Karpas-422 (cell line): Measurements from ENCODE around the gene ZC2HC1B. TPM values are rescaled to one million over a fixed set of nuclear protein-coding genes. Genes with fewer than 3 reads are reported as not detected.

Experiments
- DNase-seq: peaks from one replicate; pipeline ENCODE4 v3.0.0-alpha.2; 2015
- H2AFZ ChIP-seq: fragments of 200-600 bp; sonication (generic); 2 replicates; pipeline ENCODE4 v1.6.1; 2014; ENCODE audit warnings: antibody characterized with exemption, low read length, mixed read lengths
- H3K27ac ChIP-seq: fragments of 200-600 bp; sonication (generic); 2 replicates; pipeline ENCODE4 v1.5.1; 2014; ENCODE audit warnings: mild to moderate bottlenecking, low read length, moderate library complexity
- H3K27me3 ChIP-seq: fragments of 200-600 bp; sonication (generic); 2 replicates; pipeline ENCODE4 v1.6.1; 2014; ENCODE audit warnings: low read length, mixed read lengths
- H3K36me3 ChIP-seq: fragments of 200-600 bp; sonication (generic); 2 replicates; pipeline ENCODE4 v1.6.1; 2014; ENCODE audit warnings: low read length, mixed read lengths; ENCODE audit not compliant: insufficient read depth
- H3K4me1 ChIP-seq: fragments of 200-600 bp; sonication (generic); 2 replicates; pipeline ENCODE4 v1.6.1; 2014; ENCODE audit warnings: mild to moderate bottlenecking, low read length, mixed read lengths
- H3K4me2 ChIP-seq: fragments of 200-600 bp; sonication (generic); 2 replicates; pipeline ENCODE4 v1.6.1; 2014; ENCODE audit warnings: low read length, low read depth, mild to moderate bottlenecking; ENCODE audit not compliant: poor library complexity, severe bottlenecking
- H3K4me3 ChIP-seq: fragments of 200-600 bp; sonication (generic); 2 replicates; pipeline ENCODE4 v1.5.1; 2014; ENCODE audit warnings: mild to moderate bottlenecking, antibody characterized with exemption, low read length, mixed read lengths
- H3K79me2 ChIP-seq: fragments of 200-600 bp; sonication (generic); 2 replicates; pipeline ENCODE4 v1.6.1; 2014; ENCODE audit warnings: mild to moderate bottlenecking, low read length, mixed read lengths
- H3K9ac ChIP-seq: fragments of 200-600 bp; sonication (generic); 2 replicates; pipeline ENCODE4 v1.6.0; 2014; ENCODE audit warnings: low read length
- H3K9me2 ChIP-seq: fragments of 200-600 bp; sonication (generic), shearing (Covaris generic); replicated peaks from 2 replicates; pipeline ENCODE4 v1.6.0; 2014; ENCODE audit warnings: mild to moderate bottlenecking, low read length, moderate library complexity; ENCODE audit not compliant: insufficient read depth
- H3K9me3 ChIP-seq: fragments of 300-700, 200-600 bp; sonication (generic); 2 replicates; pipeline ENCODE4 v1.6.1; 2014; ENCODE audit warnings: low read length, mixed read lengths
- H4K20me1 ChIP-seq: fragments of 200-600 bp; sonication (generic); 2 replicates; pipeline ENCODE4 v1.6.1; 2014; ENCODE audit warnings: mild to moderate bottlenecking, antibody characterized with exemption, low read length, low read depth; ENCODE audit not compliant: insufficient read depth
- total RNA-seq: library from RNA; depleted of rRNA; stranded (reverse); fragments of >200 nt; shearing (Covaris generic); gene quantifications from 2 replicates; pipeline ENCODE4 v1.2.3, GENCODE V29; 2014; ENCODE audit warnings: low replicate concordance; rRNA removed

ZC2HC1B gene, protein sequence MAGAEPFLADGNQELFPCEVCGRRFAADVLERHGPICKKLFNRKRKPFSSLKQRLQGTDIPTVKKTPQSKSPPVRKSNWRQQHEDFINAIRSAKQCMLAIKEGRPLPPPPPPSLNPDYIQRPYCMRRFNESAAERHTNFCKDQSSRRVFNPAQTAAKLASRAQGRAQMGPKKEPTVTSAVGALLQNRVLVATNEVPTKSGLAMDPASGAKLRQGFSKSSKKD
- not detected in 2 replicates for total RNA-seq

DNA sequence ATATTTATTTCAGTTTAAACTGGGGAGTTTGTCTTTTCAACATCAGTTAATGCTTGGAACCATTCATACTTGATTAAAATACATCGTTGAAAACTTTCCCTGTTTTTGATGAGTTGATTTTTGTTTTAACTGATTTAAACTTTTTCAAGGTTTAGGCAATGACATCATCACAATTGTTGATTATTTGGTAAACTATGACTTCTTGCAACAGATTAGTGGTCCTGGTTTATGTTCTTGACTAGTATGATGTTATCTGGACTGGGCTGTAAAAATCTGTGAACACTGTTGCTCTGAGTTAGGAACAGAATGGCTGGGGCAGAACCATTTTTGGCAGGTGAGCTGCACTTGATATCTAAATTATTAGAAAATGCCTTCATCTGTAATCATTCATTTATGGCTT, at the start of gene ZC2HC1B:
Gene ZC2HC1B (plus strand): TSS at position 241 of the 400 bp plus-strand sequence. CDS start 66 bp downstream, at position 307.
- Histone ChIP-seq H3K4me3 (no peak within 1 kb of the TSS), H3K27me3 (no peaks in the 10 kb centered on the region), H4K20me1 (no peaks in the 10 kb centered on the region), H3K4me2 (no peak within 1 kb of the TSS), H3K27ac (no peak within 1 kb of the TSS), H3K9me2 (no peaks in the 10 kb centered on the region), H3K4me1 (no peaks in the 10 kb centered on the region), H3K9ac (no peak within 1 kb of the TSS), H3K9me3 (no peaks in the 10 kb centered on the region), H3K79me2 (0 out of 2 replicates have a peak, but pooled peaks cover under 1% of the 10 kb centered on the region), H2AFZ (no peak within 1 kb of the TSS), H3K36me3 (peaks cover 50% of the 10 kb centered on the region)
- DNase-seq: no peak

- Histone ChIP-seq H2AFZ (no peak overlapping the region), H3K27ac (no peak overlapping the region), H3K79me2 (no peaks in the 10 kb centered on the region), H3K4me3 (no peak overlapping the region), H3K9ac (no peak overlapping the region), H3K27me3 (no peaks in the 10 kb centered on the region), H3K4me1 (no peaks in the 10 kb centered on the region), H4K20me1 (no peaks in the 10 kb centered on the region), H3K4me2 (no peak overlapping the region), H3K9me3 (no peaks in the 10 kb centered on the region), H3K36me3 (no peaks in the 10 kb centered on the region), H3K9me2 (no peaks in the 10 kb centered on the region)
- DNase-seq: no peak
Measured at GRCh38 chr6:143817621-143818020, 46.7 kb upstream of the ZC2HC1B start.

- Histone ChIP-seq H3K27ac (no peak overlapping the region), H3K9me3 (no peaks in the 10 kb centered on the region), H3K4me2 (no peak overlapping the region), H3K4me1 (no peaks in the 10 kb centered on the region), H3K36me3 (no peaks in the 10 kb centered on the region), H3K79me2 (no peaks in the 10 kb centered on the region), H2AFZ (no peak overlapping the region), H3K27me3 (no peaks in the 10 kb centered on the region), H3K4me3 (no peak overlapping the region), H4K20me1 (no peaks in the 10 kb centered on the region), H3K9ac (no peak overlapping the region), H3K9me2 (no peaks in the 10 kb centered on the region)
- DNase-seq: no peak
Measured at GRCh38 chr6:143821359-143821758, 42.9 kb upstream of the ZC2HC1B start.

DNA sequence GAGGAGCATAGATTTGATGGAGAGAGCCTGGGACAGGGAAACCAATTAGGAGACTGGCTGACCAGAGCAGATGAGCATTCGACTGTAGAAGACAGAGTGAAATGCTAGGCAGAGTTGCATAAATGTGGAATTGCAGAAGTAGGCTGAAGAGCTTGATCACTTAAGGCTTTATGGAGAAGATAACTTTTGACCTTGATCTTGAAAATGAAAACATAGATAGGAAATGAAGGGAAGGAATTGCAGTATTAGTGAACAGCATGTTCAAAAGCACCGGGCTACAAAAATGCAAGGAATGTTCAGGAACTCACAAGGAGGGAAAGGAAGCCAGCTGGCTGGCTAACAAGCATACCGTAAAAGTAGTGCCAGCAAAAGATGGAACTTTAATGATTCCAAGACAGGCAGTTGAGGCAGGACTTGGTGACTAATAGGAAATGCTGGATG, 41.7 kb upstream of the ZC2HC1B start:
- Histone ChIP-seq H4K20me1 (no peaks in the 10 kb centered on the region), H3K4me3 (no peak overlapping the region), H2AFZ (no peak overlapping the region), H3K27ac (no peak overlapping the region), H3K9me2 (no peaks in the 10 kb centered on the region), H3K9ac (no peak overlapping the region), H3K36me3 (no peaks in the 10 kb centered on the region), H3K4me1 (no peaks in the 10 kb centered on the region), H3K9me3 (no peaks in the 10 kb centered on the region), H3K79me2 (no peaks in the 10 kb centered on the region), H3K27me3 (no peaks in the 10 kb centered on the region), H3K4me2 (no peak overlapping the region)
- no peak for DNase-seq

- Histone ChIP-seq H4K20me1 (no peaks in the 10 kb centered on the region), H3K4me1 (no peaks in the 10 kb centered on the region), H3K79me2 (no peaks in the 10 kb centered on the region), H3K4me3 (no peak overlapping the region), H3K27me3 (no peaks in the 10 kb centered on the region), H3K9me2 (no peaks in the 10 kb centered on the region), H3K9me3 (no peaks in the 10 kb centered on the region), H3K9ac (no peak overlapping the region), H2AFZ (no peak overlapping the region), H3K27ac (no peak overlapping the region), H3K4me2 (no peak overlapping the region), H3K36me3 (no peaks in the 10 kb centered on the region)
- DNase-seq: no peak
Measured at GRCh38 chr6:143823548-143823947, 40.7 kb upstream of the ZC2HC1B start.

DNA sequence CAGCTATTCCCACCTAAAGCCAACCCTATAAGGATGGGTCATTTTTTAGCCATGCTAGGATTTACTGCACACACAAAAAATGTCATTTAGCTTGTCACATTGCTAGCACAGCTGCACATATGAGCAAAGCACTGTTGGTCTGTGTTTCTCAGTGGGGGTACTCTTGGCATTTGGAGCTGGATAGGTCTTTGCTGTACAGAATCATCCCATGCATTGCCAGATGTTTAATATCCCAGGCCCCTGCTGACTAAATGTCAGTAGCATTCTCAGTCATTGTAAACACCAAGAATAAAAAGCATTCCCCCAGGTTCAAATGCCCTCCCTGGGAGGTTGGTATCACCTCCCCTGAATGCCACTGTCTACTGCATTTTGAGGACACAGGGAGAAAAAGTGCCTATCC, 35.7 kb upstream of the ZC2HC1B start:
- no peaks in the 10 kb centered on the region for H3K27me3 ChIP-seq
- no peak overlapping the region for H2AFZ ChIP-seq
- H3K36me3 ChIP-seq: no peaks in the 10 kb centered on the region
- H3K4me2 ChIP-seq: no peak overlapping the region
- H3K9ac ChIP-seq: no peak overlapping the region
- H3K9me3 ChIP-seq: no peaks in the 10 kb centered on the region
- no peaks in the 10 kb centered on the region for H3K9me2 ChIP-seq
- H3K4me3 ChIP-seq: no peak overlapping the region
- H3K79me2 ChIP-seq: no peaks in the 10 kb centered on the region
- no peak for DNase-seq
- H3K27ac ChIP-seq: no peak overlapping the region
- H4K20me1 ChIP-seq: no peaks in the 10 kb centered on the region
- no peaks in the 10 kb centered on the region for H3K4me1 ChIP-seq

DNA sequence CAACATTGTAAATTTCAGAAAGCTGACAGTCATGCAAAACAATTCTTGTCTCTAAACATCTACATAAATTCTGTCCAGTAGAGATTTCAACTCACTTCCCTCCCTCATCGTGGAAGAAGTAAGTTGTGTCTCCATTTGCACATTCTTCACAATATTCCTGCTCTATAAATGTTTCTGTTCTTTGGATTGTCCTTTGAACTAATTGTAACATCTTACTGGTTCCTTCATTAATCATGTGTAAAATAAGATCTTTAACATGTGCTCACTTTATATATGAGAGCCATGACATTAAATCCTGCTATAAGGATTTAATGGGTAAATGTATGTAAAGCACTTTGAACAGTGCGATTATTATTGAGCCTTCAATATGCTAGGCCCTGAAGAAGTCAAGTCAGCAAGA, 28.1 kb upstream of the ZC2HC1B start:
- no peaks in the 10 kb centered on the region for H3K79me2 ChIP-seq
- no peak overlapping the region for H2AFZ ChIP-seq
- H3K9me2 ChIP-seq: no peaks in the 10 kb centered on the region
- no peaks in the 10 kb centered on the region for H4K20me1 ChIP-seq
- no peak overlapping the region for H3K27ac ChIP-seq
- no peak overlapping the region for H3K4me2 ChIP-seq
- H3K4me3 ChIP-seq: no peak overlapping the region
- no peaks in the 10 kb centered on the region for H3K9me3 ChIP-seq
- no peaks in the 10 kb centered on the region for H3K27me3 ChIP-seq
- H3K9ac ChIP-seq: no peak overlapping the region
- DNase-seq: no peak
- H3K4me1 ChIP-seq: no peaks in the 10 kb centered on the region
- H3K36me3 ChIP-seq: no peaks in the 10 kb centered on the region

DNA sequence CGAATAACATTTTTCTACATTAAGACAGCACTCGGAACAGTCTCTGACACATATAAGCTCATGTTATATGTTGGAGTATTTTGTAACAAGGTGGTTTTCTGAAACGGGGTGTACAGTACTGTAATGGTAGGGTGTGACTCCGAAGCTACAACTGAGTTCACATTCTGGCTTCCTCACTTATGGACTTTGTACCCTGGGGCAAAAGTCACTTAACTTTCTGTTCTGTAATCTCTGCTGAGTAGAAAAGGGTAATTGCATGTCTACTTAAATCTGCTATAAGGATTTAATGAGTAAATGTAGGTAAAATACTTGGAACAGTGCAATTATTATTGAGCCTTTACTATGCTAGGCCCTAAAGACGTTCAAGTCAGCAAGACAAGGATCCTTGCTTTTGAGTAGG, 25.9 kb upstream of the ZC2HC1B start:
- Histone ChIP-seq H3K4me2 (no peak overlapping the region), H3K9me3 (no peaks in the 10 kb centered on the region), H4K20me1 (no peaks in the 10 kb centered on the region), H3K79me2 (peaks cover 3% of the 10 kb centered on the region), H3K27me3 (no peaks in the 10 kb centered on the region), H3K27ac (no peak overlapping the region), H3K9ac (no peak overlapping the region), H2AFZ (no peak overlapping the region), H3K36me3 (no peaks in the 10 kb centered on the region), H3K4me1 (peaks cover 6% of the 10 kb centered on the region), H3K9me2 (no peaks in the 10 kb centered on the region), H3K4me3 (no peak overlapping the region)
- DNase-seq: no peak
